Measurements from ENCODE around the gene TYSND1. TPM values are rescaled to one million over a fixed set of nuclear protein-coding genes. Genes with fewer than 3 reads are reported as not detected.

The TYSND1 gene
- total RNA-seq, 1 experiment from 2014 or later: 39.3 TPM

- TF ChIP-seq CTCF (IDR thresholded peaks at IDR 0.05) (no peak), TCF7L2 (IDR thresholded peaks at IDR 0.05; ENCODE audit: low read depth, low read length) (no peak), POLR2AphosphoS5 (IDR thresholded peaks at IDR 0.05; ENCODE audit: low read depth, low read length) (no peak), SIN3A (IDR thresholded peaks at IDR 0.05; ENCODE audit: borderline replicate concordance, insufficient read depth, low read depth, low read length) (no peak)
- TF ChIP-seq, protein P1, sequence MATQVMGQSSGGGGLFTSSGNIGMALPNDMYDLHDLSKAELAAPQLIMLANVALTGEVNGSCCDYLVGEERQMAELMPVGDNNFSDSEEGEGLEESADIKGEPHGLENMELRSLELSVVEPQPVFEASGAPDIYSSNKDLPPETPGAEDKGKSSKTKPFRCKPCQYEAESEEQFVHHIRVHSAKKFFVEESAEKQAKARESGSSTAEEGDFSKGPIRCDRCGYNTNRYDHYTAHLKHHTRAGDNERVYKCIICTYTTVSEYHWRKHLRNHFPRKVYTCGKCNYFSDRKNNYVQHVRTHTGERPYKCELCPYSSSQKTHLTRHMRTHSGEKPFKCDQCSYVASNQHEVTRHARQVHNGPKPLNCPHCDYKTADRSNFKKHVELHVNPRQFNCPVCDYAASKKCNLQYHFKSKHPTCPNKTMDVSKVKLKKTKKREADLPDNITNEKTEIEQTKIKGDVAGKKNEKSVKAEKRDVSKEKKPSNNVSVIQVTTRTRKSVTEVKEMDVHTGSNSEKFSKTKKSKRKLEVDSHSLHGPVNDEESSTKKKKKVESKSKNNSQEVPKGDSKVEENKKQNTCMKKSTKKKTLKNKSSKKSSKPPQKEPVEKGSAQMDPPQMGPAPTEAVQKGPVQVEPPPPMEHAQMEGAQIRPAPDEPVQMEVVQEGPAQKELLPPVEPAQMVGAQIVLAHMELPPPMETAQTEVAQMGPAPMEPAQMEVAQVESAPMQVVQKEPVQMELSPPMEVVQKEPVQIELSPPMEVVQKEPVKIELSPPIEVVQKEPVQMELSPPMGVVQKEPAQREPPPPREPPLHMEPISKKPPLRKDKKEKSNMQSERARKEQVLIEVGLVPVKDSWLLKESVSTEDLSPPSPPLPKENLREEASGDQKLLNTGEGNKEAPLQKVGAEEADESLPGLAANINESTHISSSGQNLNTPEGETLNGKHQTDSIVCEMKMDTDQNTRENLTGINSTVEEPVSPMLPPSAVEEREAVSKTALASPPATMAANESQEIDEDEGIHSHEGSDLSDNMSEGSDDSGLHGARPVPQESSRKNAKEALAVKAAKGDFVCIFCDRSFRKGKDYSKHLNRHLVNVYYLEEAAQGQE (IDR thresholded peaks at IDR 0.05; ENCODE audit: insufficient read depth in 1 of 2, low read depth in 2 of 2, low read length in 1 of 2): no peak
- in situ Hi-C loops (cut with HindIII; ENCODE audit: low pct_unique_long_range_greater_than_20kb, low sequenced_read_pairs) (no loop called here), intact Hi-C loops (cut with micrococcal nuclease; ENCODE audit: unreplicated experiment) (no loop called here)
- no peak for DNase-seq (ENCODE audit: low read depth, low spot score)
- H3K4me3 ChIP-seq (ENCODE audit: low read depth in 2 of 2, low read length in 2 of 2): no peak overlapping the region
- ChIA-PET CTCF (no interaction called here), POLR2A (no interaction called here)
- H3K4me1 ChIP-seq (ENCODE audit: control insufficient read depth, insufficient read depth, low read length): peaks cover 11% of the 10 kb centered on the region; the same call in 1 of the 2 replicates
- H3K27me3 ChIP-seq (ENCODE audit: control insufficient read depth, insufficient read depth, low read length): no peaks in the 10 kb centered on the region
- no peak for ATAC-seq
- H3K9me3 ChIP-seq (ENCODE audit: control insufficient read depth, insufficient read depth, low read depth, low read length): no peaks in the 10 kb centered on the region; the same call in 1 of the 2 replicates
- no peaks in the 10 kb centered on the region for H3K36me3 ChIP-seq (ENCODE audit: control insufficient read depth, insufficient read depth, low read length)
- H3K27ac ChIP-seq (ENCODE audit: low read length): no peak overlapping the region
- BruUV-seq (replicated peaks): no TSS peak
Observed at GRCh38 chr10:70175516-70175915, 29.0 kb upstream of the TYSND1 start.

- ATAC-seq: no peak
- in situ Hi-C loops (cut with HindIII; ENCODE audit: low pct_unique_long_range_greater_than_20kb, low sequenced_read_pairs): no loop called here
- H3K27me3 ChIP-seq (ENCODE audit: control insufficient read depth, insufficient read depth, low read length): no peaks in the 10 kb centered on the region
- TF ChIP-seq SIN3A (IDR thresholded peaks at IDR 0.05; ENCODE audit: borderline replicate concordance, insufficient read depth, low read depth, low read length) (no peak), TCF7L2 (IDR thresholded peaks at IDR 0.05; ENCODE audit: low read depth, low read length) (no peak), POLR2AphosphoS5 (IDR thresholded peaks at IDR 0.05; ENCODE audit: low read depth, low read length) (no peak), CTCF (IDR thresholded peaks at IDR 0.05) (no peak)
- TF ChIP-seq, protein P1 (IDR thresholded peaks at IDR 0.05; ENCODE audit: insufficient read depth in 1 of 2, low read depth in 2 of 2, low read length in 1 of 2): no peak
- peaks cover 5% of the 10 kb centered on the region; the same call in 1 of the 2 replicates for H3K36me3 ChIP-seq (ENCODE audit: control insufficient read depth, insufficient read depth, low read length)
- H3K9me3 ChIP-seq (ENCODE audit: control insufficient read depth, insufficient read depth, low read depth, low read length): no peaks in the 10 kb centered on the region
- peak overlapping the region; percentile 60 for H3K27ac ChIP-seq (ENCODE audit: low read length)
- no TSS peak for BruUV-seq (replicated peaks)
- DNase-seq (ENCODE audit: low read depth, low spot score): no peak
- H3K4me1 ChIP-seq (ENCODE audit: control insufficient read depth, insufficient read depth, low read length): peaks cover 14% of the 10 kb centered on the region
- intact Hi-C loops (cut with micrococcal nuclease; ENCODE audit: unreplicated experiment): no loop called here
- ChIA-PET CTCF (no interaction called here), POLR2A (no interaction called here)
- H3K4me3 ChIP-seq (ENCODE audit: low read depth in 2 of 2, low read length in 2 of 2): no peak overlapping the region
Observed at GRCh38 chr10:70174058-70174741, 27.7 kb upstream of the TYSND1 start.

Measured in Panc1 (cell line).